ENCODE results near the gene FZR1.

- TF ChIP-seq, protein P1, sequence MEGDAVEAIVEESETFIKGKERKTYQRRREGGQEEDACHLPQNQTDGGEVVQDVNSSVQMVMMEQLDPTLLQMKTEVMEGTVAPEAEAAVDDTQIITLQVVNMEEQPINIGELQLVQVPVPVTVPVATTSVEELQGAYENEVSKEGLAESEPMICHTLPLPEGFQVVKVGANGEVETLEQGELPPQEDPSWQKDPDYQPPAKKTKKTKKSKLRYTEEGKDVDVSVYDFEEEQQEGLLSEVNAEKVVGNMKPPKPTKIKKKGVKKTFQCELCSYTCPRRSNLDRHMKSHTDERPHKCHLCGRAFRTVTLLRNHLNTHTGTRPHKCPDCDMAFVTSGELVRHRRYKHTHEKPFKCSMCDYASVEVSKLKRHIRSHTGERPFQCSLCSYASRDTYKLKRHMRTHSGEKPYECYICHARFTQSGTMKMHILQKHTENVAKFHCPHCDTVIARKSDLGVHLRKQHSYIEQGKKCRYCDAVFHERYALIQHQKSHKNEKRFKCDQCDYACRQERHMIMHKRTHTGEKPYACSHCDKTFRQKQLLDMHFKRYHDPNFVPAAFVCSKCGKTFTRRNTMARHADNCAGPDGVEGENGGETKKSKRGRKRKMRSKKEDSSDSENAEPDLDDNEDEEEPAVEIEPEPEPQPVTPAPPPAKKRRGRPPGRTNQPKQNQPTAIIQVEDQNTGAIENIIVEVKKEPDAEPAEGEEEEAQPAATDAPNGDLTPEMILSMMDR (conservative IDR thresholded peaks at IDR 0.05): no peak
- no peak for TF ChIP-seq EZH2 (IDR thresholded peaks at IDR 0.05; ENCODE audit: low read depth)
These were observed 1.4 kb downstream of the FZR1 start for GRCh38 chr19:3507371-3508120.
